Panc1 (cell line): ENCODE data around the gene IL1A. TPM values are rescaled to one million over a fixed set of nuclear protein-coding genes. Genes with fewer than 3 reads are reported as not detected.

Source experiments
- ATAC-seq: fragments of 200-7000 bp; cut with Tn5 transposase; 2 replicates; pipeline ENCODE4 v1.9.1; 2020; ENCODE audit warnings: mild to moderate bottlenecking, moderate library complexity
- BruUV-seq: library from RNA; stranded (reverse); fragments of 400-500 nt; replicated peaks from 2 replicates; lab custom pipeline; 2021; lab: Mats Ljungman, UMichigan
- CTCF ChIA-PET: fragments of 300-600 bp; sonication (Branson Sonifier 250); formaldehyde crosslinking; loops from one replicate; lab custom pipeline; 2022; ENCODE audit warnings: antibody characterized with exemption; lab: Charles Lee
- POLR2A ChIA-PET: fragments of 300-600 bp; sonication (Branson Sonifier 250); formaldehyde crosslinking; loops from one replicate; lab custom pipeline; 2022; ENCODE audit warnings: antibody characterized with exemption; lab: Charles Lee
- DNase-seq: peaks from one replicate; pipeline ENCODE4 v3.0.0-alpha.2; 2010; ENCODE audit warnings: low read depth, low spot score
- H3K27ac ChIP-seq: 2 replicates; pipeline ENCODE4 v1.5.1; 2011; ENCODE audit warnings: mild to moderate bottlenecking, low read length, inconsistent platforms
- H3K27me3 ChIP-seq: fragments of 200-500 bp; sonication (Bioruptor generic); 2 replicates; pipeline ENCODE4 v1.6.0; 2014; ENCODE audit warnings: low read length, inconsistent platforms; ENCODE audit not compliant: control insufficient read depth, insufficient read depth
- H3K36me3 ChIP-seq: fragments of 200-500 bp; sonication (Bioruptor generic); 2 replicates; pipeline ENCODE4 v1.5.1; 2014; ENCODE audit warnings: inconsistent platforms, mild to moderate bottlenecking, low read length, moderate library complexity; ENCODE audit not compliant: control insufficient read depth, insufficient read depth
- H3K4me1 ChIP-seq: 2 replicates; pipeline ENCODE4 v1.5.1; 2011; ENCODE audit warnings: inconsistent platforms, mild to moderate bottlenecking, low read length, moderate library complexity; ENCODE audit not compliant: control insufficient read depth, insufficient read depth
- H3K4me3 ChIP-seq, 2 experiments: 2 replicates each; pipeline ENCODE4 v1.5.1; 2011 to 2012; ENCODE audit warnings: low read depth in 2 of 2, low read length in 2 of 2, mild to moderate bottlenecking in 2 of 2, inconsistent platforms in 1 of 2, moderate library complexity in 1 of 2
- H3K9me3 ChIP-seq: fragments of 200-500 bp; sonication (Bioruptor generic); 2 replicates; pipeline ENCODE4 v1.5.1; 2014; ENCODE audit warnings: low read depth, mild to moderate bottlenecking, inconsistent platforms, low read length, moderate library complexity; ENCODE audit not compliant: control insufficient read depth, insufficient read depth
- CTCF ChIP-seq: fragments of 450-650 bp; IDR thresholded peaks from 2 replicates; pipeline ENCODE4 v1.5.1; 2017; ENCODE audit warnings: mild to moderate bottlenecking
- POLR2AphosphoS5 ChIP-seq: IDR thresholded peaks from 2 replicates; pipeline ENCODE4 v1.6.1; 2012; ENCODE audit warnings: mild to moderate bottlenecking, low read depth, low read length, moderate library complexity
- REST ChIP-seq, 2 experiments: IDR thresholded peaks; 2 replicates each; pipeline ENCODE4 v1.6.1; 2011 to 2012; ENCODE audit warnings: low read depth in 2 of 2, control low read depth in 1 of 2, low read length in 1 of 2, mild to moderate bottlenecking in 1 of 2, moderate library complexity in 1 of 2; ENCODE audit not compliant: insufficient read depth in 1 of 2
- SIN3A ChIP-seq: IDR thresholded peaks from 2 replicates; pipeline ENCODE4 v1.6.1; 2012; ENCODE audit warnings: low read depth, mild to moderate bottlenecking, low read length, moderate library complexity, borderline replicate concordance; ENCODE audit not compliant: insufficient read depth
- TCF7L2 ChIP-seq: IDR thresholded peaks from 2 replicates; pipeline ENCODE4 v1.6.1; 2011; ENCODE audit warnings: mild to moderate bottlenecking, low read depth, low read length, inconsistent platforms
- in situ Hi-C: cut with HindIII; loops from 2 replicates; pipeline ENCODE4 v1.10.0; 2016; ENCODE audit warnings: low sequenced_read_pairs, low pct_unique_long_range_greater_than_20kb
- intact Hi-C: fragments of 100-400 bp; cut with micrococcal nuclease; formaldehyde crosslinking; loops from one replicate; pipeline ENCODE4 v1.10.0; 2022; ENCODE audit not compliant: unreplicated experiment
- total RNA-seq: library from RNA; stranded (reverse); gene quantifications from one replicate; pipeline ENCODE4 v1.2.1, GENCODE V29; 2021; ENCODE audit not compliant: unreplicated experiment

The IL1A gene
- total RNA-seq, 1 experiment from 2014 or later, result not detected

- ChIA-PET CTCF (no interaction called here), POLR2A (no interaction called here)
- ATAC-seq, result no peak
- Histone ChIP-seq H3K4me3 (no peak overlapping the region), H3K9me3 (no peaks in the 10 kb centered on the region), H3K36me3 (no peaks in the 10 kb centered on the region), H3K27me3 (no peaks in the 10 kb centered on the region; the same call in 1 of the 2 replicates), H3K27ac (no peak overlapping the region), H3K4me1 (no peaks in the 10 kb centered on the region)
- BruUV-seq, result no TSS peak
- DNase-seq, result no peak
- TF ChIP-seq SIN3A (no peak), CTCF (no peak), REST (IDR thresholded peaks at IDR 0.05; ENCODE audit: insufficient read depth in 1 of 2, low read depth in 2 of 2, low read length in 1 of 2) (no peak), TCF7L2 (no peak), POLR2AphosphoS5 (no peak)
- intact Hi-C loops, result no loop called here
- in situ Hi-C loops, result no loop called here
Observed at GRCh38 chr2:112787294-112787693, 3.0 kb upstream of the IL1A start.

GRCh38 chr2:112783187-112783714 lies 1.0 kb downstream of the IL1A start:
- ATAC-seq (no peak), DNase-seq (no peak)
- Histone ChIP-seq H3K4me1 (no peaks in the 10 kb centered on the region), H3K4me3 (no peak overlapping the region), H3K27me3 (no peaks in the 10 kb centered on the region; the same call in 1 of the 2 replicates), H3K36me3 (no peaks in the 10 kb centered on the region), H3K9me3 (no peaks in the 10 kb centered on the region), H3K27ac (no peak overlapping the region)
- ChIA-PET POLR2A (no interaction called here), CTCF (no interaction called here)
- BruUV-seq, result no TSS peak
- intact Hi-C loops (no loop called here), in situ Hi-C loops (no loop called here)
- TF ChIP-seq TCF7L2 (no peak), REST (IDR thresholded peaks at IDR 0.05; ENCODE audit: insufficient read depth in 1 of 2, low read depth in 2 of 2, low read length in 1 of 2) (no peak), SIN3A (no peak), POLR2AphosphoS5 (no peak), CTCF (no peak)
